Osteocyte (in vitro differentiated cells): ENCODE data around the gene TRAF3. TPM values are rescaled to one million over a fixed set of nuclear protein-coding genes. Genes with fewer than 3 reads are reported as not detected.

Experiments
- DNase-seq: peaks from one replicate; pipeline ENCODE4 v3.0.0; 2021; ENCODE audit warnings: mixed read lengths; ENCODE audit not compliant: unreplicated experiment; ENCODE audit errors: extremely low spot score
- H3K27ac Mint-ChIP-seq: one replicate; pipeline ENCODE4 v1.8.0; 2021; ENCODE audit warnings: mild to moderate bottlenecking, mixed read lengths; ENCODE audit not compliant: unreplicated experiment
- H3K27me3 Mint-ChIP-seq: one replicate; pipeline ENCODE4 v1.8.0; 2021; ENCODE audit warnings: mixed read lengths; ENCODE audit not compliant: unreplicated experiment
- H3K36me3 Mint-ChIP-seq: one replicate; pipeline ENCODE4 v1.8.0; 2021; ENCODE audit warnings: mixed read lengths; ENCODE audit not compliant: unreplicated experiment
- H3K4me1 Mint-ChIP-seq: one replicate; pipeline ENCODE4 v1.8.0; 2021; ENCODE audit warnings: mixed read lengths; ENCODE audit not compliant: unreplicated experiment
- H3K4me3 Mint-ChIP-seq: one replicate; pipeline ENCODE4 v1.8.0; 2021; ENCODE audit warnings: mild to moderate bottlenecking, moderate library complexity, mixed read lengths; ENCODE audit not compliant: unreplicated experiment
- H3K9me3 Mint-ChIP-seq: one replicate; pipeline ENCODE4 v1.8.0; 2021; ENCODE audit warnings: mixed read lengths; ENCODE audit not compliant: unreplicated experiment
- long read RNA-seq: library from polyadenylated mRNA; unstranded; transcript quantifications from one replicate; pipeline ENCODE4 v2.0.0, GENCODE V29; 2021
- total RNA-seq: library from RNA; stranded (reverse); gene quantifications from 2 replicates; pipeline ENCODE4 v1.2.1, GENCODE V29; 2021
- TF ChIP-seq, protein P1 (sequence below): fragments of 200-600 bp; sonication (generic); IDR thresholded peaks from 2 replicates; pipeline ENCODE4 v1.5.0; 2021; ENCODE audit warnings: antibody characterized with exemption, mild to moderate bottlenecking, moderate library complexity

TRAF3 gene, protein sequence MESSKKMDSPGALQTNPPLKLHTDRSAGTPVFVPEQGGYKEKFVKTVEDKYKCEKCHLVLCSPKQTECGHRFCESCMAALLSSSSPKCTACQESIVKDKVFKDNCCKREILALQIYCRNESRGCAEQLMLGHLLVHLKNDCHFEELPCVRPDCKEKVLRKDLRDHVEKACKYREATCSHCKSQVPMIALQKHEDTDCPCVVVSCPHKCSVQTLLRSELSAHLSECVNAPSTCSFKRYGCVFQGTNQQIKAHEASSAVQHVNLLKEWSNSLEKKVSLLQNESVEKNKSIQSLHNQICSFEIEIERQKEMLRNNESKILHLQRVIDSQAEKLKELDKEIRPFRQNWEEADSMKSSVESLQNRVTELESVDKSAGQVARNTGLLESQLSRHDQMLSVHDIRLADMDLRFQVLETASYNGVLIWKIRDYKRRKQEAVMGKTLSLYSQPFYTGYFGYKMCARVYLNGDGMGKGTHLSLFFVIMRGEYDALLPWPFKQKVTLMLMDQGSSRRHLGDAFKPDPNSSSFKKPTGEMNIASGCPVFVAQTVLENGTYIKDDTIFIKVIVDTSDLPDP
- total RNA-seq = 15.9 and 18.8 TPM in 2 replicates
- long read RNA-seq, transcript TRAF3-203 (12 exons, 2,459 nt) = major isoform, 5 of 11 reads
- long read RNA-seq, partial matches to known transcripts = 0 of 11 reads
- long read RNA-seq, other reads (novel, unspliced or antisense) = 6 of 11 reads

DNA sequence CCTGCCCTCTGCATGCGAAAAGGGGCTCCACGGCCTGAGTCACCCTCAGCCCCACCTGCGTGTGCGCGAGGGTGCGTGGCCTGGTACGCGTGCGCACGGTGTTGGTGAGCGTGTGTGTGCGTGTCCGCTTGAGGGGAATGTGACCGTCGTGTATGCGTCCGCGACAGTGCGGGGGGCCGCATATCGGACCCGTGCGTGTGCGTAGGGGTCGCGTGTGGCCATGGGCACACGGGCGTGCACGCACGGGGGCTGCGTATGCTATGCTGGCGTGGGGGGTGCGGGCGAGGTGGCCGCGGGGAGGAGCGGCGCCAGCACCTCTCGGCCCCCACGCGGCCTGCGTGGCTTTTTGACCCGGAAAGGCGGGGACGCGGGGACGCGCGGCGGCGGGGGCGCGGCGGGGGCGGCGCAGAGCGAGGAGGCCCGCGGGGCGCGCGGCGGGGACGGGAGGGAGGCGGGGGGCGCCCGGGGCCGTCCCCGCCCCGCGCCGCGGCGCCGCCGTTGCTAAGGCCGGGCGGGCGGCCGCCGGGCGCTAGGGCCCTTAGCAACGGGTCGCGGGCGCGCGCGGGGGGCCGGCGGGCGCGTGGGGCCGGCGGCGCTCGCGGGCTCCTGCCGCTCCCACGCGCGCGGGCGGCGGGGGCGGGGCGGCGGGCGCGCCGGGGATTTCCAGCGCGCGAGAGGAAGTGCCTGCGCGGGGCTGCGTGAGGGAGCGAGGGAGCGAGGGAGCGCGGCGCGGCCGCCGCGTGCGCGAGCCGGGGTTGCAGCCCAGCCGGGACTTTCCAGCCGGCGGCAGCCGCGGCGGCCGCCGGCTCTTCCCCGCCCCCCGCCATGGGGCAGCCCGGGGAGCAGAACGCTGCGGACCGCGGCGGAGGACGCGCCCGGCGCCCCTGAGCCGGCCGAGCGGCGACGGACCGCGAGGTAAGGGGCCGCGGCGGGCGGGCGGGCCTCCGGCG, at the start of gene TRAF3:
TRAF3 (plus strand) TSS at position 689 of the 950 bp plus-strand sequence. CDS start 92,753 bp downstream, outside the sequence.
- no peaks in the 10 kb centered on the region for H3K27me3 Mint-ChIP-seq
- no peaks in the 10 kb centered on the region for H3K9me3 Mint-ChIP-seq
- peaks cover 24% of the 10 kb centered on the region for H3K4me1 Mint-ChIP-seq
- peak within 1 kb of the TSS; percentile 78 for H3K4me3 Mint-ChIP-seq
- peak within 1 kb of the TSS; percentile 83 for H3K27ac Mint-ChIP-seq
- TF ChIP-seq, protein P1, sequence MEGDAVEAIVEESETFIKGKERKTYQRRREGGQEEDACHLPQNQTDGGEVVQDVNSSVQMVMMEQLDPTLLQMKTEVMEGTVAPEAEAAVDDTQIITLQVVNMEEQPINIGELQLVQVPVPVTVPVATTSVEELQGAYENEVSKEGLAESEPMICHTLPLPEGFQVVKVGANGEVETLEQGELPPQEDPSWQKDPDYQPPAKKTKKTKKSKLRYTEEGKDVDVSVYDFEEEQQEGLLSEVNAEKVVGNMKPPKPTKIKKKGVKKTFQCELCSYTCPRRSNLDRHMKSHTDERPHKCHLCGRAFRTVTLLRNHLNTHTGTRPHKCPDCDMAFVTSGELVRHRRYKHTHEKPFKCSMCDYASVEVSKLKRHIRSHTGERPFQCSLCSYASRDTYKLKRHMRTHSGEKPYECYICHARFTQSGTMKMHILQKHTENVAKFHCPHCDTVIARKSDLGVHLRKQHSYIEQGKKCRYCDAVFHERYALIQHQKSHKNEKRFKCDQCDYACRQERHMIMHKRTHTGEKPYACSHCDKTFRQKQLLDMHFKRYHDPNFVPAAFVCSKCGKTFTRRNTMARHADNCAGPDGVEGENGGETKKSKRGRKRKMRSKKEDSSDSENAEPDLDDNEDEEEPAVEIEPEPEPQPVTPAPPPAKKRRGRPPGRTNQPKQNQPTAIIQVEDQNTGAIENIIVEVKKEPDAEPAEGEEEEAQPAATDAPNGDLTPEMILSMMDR = no peak
- DNase-seq = peak; percentile 88
- H3K36me3 Mint-ChIP-seq = no peaks in the 10 kb centered on the region

GRCh38 chr14:102728501-102728900, 48.7 kb upstream of the TRAF3 start:
- Mint-ChIP-seq H3K27me3 (no peaks in the 10 kb centered on the region), H3K4me1 (no peaks in the 10 kb centered on the region), H3K9me3 (no peaks in the 10 kb centered on the region), H3K4me3 (no peak overlapping the region), H3K27ac (no peak overlapping the region), H3K36me3 (peaks cover 47% of the 10 kb centered on the region)
- DNase-seq = peak; percentile 36
- TF ChIP-seq, protein P1 = no peak

DNA sequence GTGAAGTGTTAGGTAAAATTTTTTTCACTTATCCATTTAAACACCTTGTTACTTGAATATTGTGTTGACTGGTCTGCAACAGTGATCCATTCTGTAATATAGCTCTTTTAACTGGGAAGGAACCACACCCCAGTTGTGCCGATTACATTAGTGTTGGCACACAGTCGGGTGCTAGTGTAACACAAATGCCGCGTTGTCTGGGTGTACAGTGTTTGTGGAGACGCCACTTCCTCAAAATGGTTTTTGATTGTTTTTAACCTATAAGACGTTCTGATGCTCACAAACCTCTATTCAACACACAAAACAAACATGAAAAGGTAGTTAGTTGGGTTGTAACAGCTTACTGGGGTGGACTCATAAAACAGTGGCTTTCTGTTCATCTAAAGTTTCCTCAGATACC, 48.0 kb upstream of the TRAF3 start:
- Mint-ChIP-seq H3K27me3 (no peaks in the 10 kb centered on the region), H3K36me3 (peaks cover 43% of the 10 kb centered on the region), H3K9me3 (no peaks in the 10 kb centered on the region), H3K4me3 (no peak overlapping the region), H3K4me1 (no peaks in the 10 kb centered on the region), H3K27ac (no peak overlapping the region)
- peak; percentile 7 for DNase-seq
- TF ChIP-seq, protein P1 = no peak

DNA sequence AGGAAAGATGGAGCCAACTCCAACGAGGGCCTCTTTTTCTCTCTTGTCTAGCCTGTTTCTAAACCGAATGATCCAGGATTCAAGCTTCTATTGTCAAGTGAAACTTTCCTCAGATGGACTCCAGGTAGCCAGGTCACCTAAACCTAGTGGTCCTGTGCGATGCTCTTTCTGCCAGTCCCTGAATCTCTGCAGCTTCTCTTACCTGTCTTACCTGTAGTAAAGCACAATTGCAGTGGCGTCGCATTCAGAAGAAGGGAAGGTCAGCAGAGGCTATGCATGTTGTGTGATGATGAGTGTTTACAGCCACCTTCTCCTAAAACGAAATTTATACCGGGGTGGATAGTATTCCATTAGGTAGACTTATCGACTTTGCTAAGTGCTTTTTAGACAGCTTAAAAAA, 47.4 kb upstream of the TRAF3 start:
- TF ChIP-seq, protein P1 = no peak
- H3K9me3 Mint-ChIP-seq = no peaks in the 10 kb centered on the region

More for the DNA sequence above, 47.4 kb upstream of the TRAF3 start:
- Mint-ChIP-seq H3K27ac (no peak overlapping the region), H3K27me3 (no peaks in the 10 kb centered on the region), H3K4me3 (no peak overlapping the region), H3K36me3 (peaks cover 38% of the 10 kb centered on the region), H3K4me1 (no peaks in the 10 kb centered on the region)
- DNase-seq = peak; percentile 21
